GM18951 (cell line): ENCODE results near the gene TEX264.
"Not testable (repeated sequence)": the region's sequence is repeated elsewhere in the genome, so short reads cannot be mapped to it uniquely, and the experiment has no call there.

ENCODE experiments used
- POLR2A ChIP-seq: IDR thresholded peaks from 4 replicates; pipeline ENCODE4 v1.6.1; 2011; ENCODE audit warnings: mild to moderate bottlenecking; ENCODE audit not compliant: insufficient read length, insufficient read depth; ENCODE audit errors: extremely low read depth
- in situ Hi-C: fragments of 300-500 bp; cut with MboI; formaldehyde crosslinking; loops from one replicate; pipeline ENCODE4 v1.12.0; 2022; ENCODE audit warnings: low sequenced_read_pairs, mixed read lengths, inconsistent platforms; ENCODE audit not compliant: unreplicated experiment

Gene TEX264

GRCh38 chr3:51670823-51671733 is at the start of gene TEX264:
Gene TEX264 (plus strand): TSS chr3:51671252. CDS start chr3:51674305, 3,053 bp downstream.
- in situ Hi-C loops = no loop called here
- peak; percentile 94 for TF ChIP-seq POLR2A

GRCh38 chr3:51622413-51622812 is 48.6 kb upstream of the TEX264 start:
- no peak for TF ChIP-seq POLR2A
- in situ Hi-C loops = no loop called here

GRCh38 chr3:51622868-51623267 is 48.2 kb upstream of the TEX264 start:
- in situ Hi-C loops = no loop called here
- no peak for TF ChIP-seq POLR2A

GRCh38 chr3:51630513-51630912 is 40.5 kb upstream of the TEX264 start:
- TF ChIP-seq POLR2A = no peak
- in situ Hi-C loops = loop anchor here (10.0 kb wide), 1 partner anchor 126 kb away; the partner anchor contains the start of gene DCAF1

GRCh38 chr3:51637144-51637940 is 33.7 kb upstream of the TEX264 start:
- TF ChIP-seq POLR2A = no peak
- in situ Hi-C loops = loop anchor here (10.0 kb wide), 1 partner anchor 133 kb away; the partner anchor contains the start of gene DCAF1

GRCh38 chr3:51637941-51638471 is 33.0 kb upstream of the TEX264 start:
- in situ Hi-C loops = loop anchor here (10.0 kb wide), 1 partner anchor 133 kb away; the partner anchor contains the start of gene DCAF1
- no peak for TF ChIP-seq POLR2A

GRCh38 chr3:51642462-51642861 is 28.6 kb upstream of the TEX264 start:
- in situ Hi-C loops = no loop called here
- no peak for TF ChIP-seq POLR2A

GRCh38 chr3:51646091-51646490 is 25.0 kb upstream of the TEX264 start:
- no peak for TF ChIP-seq POLR2A
- in situ Hi-C loops = no loop called here

- in situ Hi-C loops = not testable (repeated sequence)
These were observed 18.9 kb upstream of the TEX264 start for GRCh38 chr3:51652103-51652502.

GRCh38 chr3:51653409-51653808 is 17.6 kb upstream of the TEX264 start:
- in situ Hi-C loops = not testable (repeated sequence)

GRCh38 chr3:51657234-51657633 is 13.8 kb upstream of the TEX264 start:
- in situ Hi-C loops = no loop called here
- TF ChIP-seq POLR2A = no peak

GRCh38 chr3:51659942-51660341 is 11.1 kb upstream of the TEX264 start:
- in situ Hi-C loops = loop anchor here (10.0 kb wide), 1 partner anchor 155 kb away; the partner anchor contains the start of gene DCAF1

GRCh38 chr3:51662456-51662855 is 8.6 kb upstream of the TEX264 start:
- in situ Hi-C loops = loop anchor here (10.0 kb wide), 1 partner anchor 158 kb away; the partner anchor contains the start of gene DCAF1

More at GRCh38 chr3:51659942-51660341, 11.1 kb upstream of the TEX264 start:
- no peak for TF ChIP-seq POLR2A

More at GRCh38 chr3:51662456-51662855, 8.6 kb upstream of the TEX264 start:
- no peak for TF ChIP-seq POLR2A
